HEK293 (cell line): ENCODE measurements around the gene JPH2.

Experiments used
- BCL11A ChIP-seq: fragments of 450-650 bp; formaldehyde crosslinking; IDR thresholded peaks from 2 replicates; pipeline ENCODE4 v1.5.1; 2016; ENCODE audit warnings: low read depth, missing biosample characterization, missing genetic modification characterization
- MYNN ChIP-seq: fragments of 450-650 bp; formaldehyde crosslinking; IDR thresholded peaks from 2 replicates; pipeline ENCODE4 v1.5.1; 2016; ENCODE audit warnings: missing biosample characterization, missing genetic modification characterization, borderline replicate concordance
- ZSCAN30 ChIP-seq: fragments of 450-650 bp; IDR thresholded peaks from 2 replicates; pipeline ENCODE4 v1.5.1; 2018; ENCODE audit warnings: missing biosample characterization, mild to moderate bottlenecking, missing genetic modification characterization, moderate library complexity

DNA sequence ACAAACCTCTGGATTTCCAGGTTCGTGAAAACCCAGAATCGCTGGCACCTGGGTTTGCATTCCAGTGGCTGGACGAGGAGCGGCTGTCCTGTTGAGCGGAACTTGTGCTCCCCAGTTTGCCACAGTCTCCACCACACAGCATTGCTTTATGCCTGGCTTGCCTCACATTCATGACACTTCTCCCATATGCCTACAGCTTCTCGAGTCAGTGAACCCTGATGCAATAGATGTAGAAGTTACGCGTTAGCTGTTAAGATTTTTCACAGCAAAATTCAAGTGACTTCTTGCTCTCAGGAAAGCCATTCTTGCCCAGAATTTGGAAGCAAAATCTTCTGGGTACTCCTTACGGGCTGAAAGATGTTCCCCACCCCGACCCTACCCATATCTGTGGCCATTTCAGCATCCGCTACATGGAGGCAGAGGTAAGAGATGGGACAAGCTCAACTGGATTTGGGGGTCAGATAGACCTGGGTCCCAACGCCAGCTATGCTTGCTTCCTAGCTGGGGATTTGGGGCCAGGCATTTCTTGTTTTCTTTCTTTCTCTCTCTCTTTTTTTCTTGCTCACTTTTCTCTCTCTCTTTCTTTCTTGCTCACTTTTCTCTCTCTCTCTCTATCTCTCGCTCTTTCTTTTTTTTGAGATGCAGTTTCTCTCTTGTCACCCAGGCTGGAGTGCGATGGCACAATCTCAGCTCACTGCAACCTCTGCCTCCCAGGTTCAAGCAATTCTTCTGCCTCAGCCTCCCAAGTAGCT lies 47.8 kb upstream of the JPH2 start:
- TF ChIP-seq MYNN: no peak
- no peak for TF ChIP-seq BCL11A (tag by site-specific recombination)
- TF ChIP-seq ZSCAN30 (tag by site-specific recombination): no peak
